Kidney tubule cell (primary cell): Measurements from ENCODE around the gene THAP8.

Experiments used
- DNase-seq: peaks from one replicate; pipeline ENCODE4 v3.0.0-alpha.2; 2018; ENCODE audit warnings: low spot score

The THAP8 gene, protein sequence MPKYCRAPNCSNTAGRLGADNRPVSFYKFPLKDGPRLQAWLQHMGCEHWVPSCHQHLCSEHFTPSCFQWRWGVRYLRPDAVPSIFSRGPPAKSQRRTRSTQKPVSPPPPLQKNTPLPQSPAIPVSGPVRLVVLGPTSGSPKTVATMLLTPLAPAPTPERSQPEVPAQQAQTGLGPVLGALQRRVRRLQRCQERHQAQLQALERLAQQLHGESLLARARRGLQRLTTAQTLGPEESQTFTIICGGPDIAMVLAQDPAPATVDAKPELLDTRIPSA

DNA sequence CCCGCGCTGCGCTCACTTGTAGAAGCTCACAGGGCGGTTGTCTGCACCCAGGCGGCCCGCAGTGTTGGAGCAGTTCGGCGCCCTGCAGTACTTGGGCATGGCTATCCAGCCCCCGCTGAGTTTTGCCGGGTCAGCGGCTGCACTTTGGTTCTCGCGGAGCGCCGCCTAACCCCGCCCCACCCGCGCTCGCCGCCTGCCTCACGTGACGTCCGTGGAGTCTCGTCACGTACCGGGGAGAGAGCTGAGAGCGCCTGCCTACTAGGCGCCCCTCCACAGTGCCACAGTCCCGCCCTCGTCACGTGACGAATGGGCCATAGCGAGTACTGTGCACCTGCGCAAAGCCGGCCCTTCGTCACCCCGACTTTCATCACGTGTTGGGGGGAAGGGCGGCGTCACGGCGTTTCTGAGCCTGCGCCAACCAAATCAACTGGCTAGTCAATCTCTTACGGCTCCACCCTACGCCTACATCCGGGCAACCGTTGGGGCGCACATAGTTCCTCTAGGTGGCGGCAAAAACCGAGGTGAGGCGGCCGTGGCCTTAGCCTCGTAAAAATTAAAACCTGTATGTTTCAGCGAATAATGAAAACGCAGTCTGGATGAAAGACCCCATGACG, at the start of gene THAP8:
TSS of gene THAP8 (minus strand) at position 167 of the 614 bp plus-strand sequence. CDS start at position 99, 68 bp downstream.
- DNase-seq: peak; percentile 99

DNA sequence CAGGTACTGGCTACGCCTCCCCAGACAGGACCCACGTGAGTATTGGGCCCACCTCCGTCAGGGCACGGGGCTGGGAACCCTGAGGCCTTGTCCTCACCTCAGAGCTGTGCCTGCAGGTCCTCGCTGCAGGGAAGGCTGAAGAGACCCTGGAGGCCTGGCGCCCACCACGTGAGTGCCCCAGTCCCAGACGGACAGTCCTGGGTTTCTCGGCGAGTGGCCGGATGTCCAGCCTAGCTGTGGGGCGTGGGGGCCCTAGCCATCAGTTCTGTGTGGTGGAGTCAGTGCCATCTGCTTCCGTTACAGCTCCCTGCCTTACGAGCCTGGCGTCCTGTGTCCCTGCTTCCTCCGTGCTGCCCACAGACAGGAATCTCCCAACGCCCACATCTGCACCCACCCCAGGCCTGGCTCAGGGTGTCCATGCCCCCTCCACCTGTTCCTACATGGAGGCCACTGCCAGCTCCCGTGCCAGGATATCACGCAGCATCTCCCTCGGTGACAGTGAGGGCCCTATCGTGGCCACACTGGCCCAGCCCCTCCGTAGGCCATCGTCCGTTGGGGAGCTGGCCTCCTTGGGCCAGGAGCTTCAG, 49.0 kb upstream of the THAP8 start:
- DNase-seq: no peak

DNA sequence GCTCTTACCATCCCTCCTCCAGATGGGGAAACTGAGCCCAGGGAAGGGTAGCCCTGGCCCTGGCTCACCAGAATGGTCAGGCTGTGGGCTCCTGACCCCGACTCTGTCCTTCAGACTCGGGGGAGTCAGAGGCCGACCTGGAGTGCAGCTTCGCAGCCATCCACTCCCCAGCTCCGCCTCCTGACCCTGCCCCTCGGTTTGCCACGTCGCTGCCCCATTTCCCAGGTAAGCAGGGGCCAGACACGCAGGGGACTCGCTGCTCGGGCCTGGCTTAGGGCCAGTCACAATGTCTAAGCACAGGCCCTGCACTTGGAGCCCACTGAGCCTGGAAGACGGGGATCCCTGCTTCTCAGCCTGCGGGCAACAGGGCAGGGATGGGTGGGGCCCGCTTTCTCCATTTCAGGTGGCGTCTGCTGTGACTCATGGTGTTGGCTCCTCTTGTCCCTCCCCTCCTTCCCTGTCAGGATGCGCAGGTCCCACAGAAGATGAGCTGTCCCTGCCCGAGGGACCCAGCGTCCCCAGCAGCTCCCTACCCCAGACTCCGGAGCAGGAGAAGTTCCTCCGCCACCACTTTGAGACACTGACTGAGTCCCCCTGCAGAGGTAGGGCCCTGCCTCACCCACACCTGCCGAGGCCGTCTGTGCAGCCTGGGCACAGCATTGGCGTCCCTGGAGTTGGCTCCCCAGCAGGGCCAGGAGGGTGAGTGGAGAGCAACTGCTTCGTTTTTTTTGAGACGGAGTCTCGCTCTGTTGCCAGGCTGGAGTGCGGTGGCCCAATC, 47.7 kb upstream of the THAP8 start:
- DNase-seq: no peak

DNA sequence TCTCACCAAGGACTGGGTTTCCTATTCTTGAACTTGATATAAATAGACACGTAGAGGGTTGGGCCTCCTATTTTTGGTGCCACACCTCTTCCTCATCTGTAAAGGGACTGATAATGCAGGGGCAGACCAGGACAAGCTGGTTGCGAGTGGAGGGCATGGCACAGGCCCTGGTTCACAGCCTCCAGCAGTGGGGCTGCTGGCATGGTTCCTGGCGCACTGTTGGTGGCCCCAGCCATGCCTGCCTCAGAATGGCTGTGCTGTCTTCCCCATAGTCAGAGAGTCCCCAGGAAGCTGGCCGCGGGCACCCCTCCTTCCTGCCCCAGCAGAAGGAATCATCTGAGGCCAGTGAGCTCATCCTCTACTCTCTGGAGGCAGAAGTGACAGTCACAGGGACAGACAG, 46.4 kb upstream of the THAP8 start:
- DNase-seq: no peak

DNA sequence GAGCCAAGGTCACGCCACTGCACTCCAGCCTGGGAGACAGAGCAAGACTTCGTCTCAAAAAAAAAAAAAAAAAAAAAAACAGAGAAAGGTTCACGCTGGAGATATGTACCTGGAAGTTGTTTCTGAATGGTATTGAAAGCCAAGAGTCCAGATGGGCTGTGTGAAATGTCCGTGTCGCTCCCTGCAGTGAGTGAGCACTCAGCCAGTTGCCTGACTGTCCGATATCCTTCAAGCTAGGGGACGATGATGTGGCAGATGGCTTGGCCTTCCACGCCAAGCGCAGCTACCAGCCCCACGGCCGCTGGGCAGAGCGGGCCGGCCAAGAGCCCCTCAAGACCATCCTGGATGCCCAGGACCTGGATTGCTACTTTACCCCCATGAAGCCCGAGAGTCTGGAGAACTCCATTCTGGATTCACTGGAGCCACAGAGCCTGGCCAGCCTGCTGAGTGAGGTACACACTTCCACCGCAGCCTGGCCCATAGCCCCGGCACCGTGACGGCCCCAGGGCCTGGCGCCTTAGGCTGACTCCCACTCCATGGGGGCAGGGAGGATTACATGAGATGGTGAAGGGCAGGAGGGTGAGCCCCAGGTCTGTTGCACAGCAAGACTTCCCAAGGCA, 45.2 kb upstream of the THAP8 start:
- DNase-seq: no peak

DNA sequence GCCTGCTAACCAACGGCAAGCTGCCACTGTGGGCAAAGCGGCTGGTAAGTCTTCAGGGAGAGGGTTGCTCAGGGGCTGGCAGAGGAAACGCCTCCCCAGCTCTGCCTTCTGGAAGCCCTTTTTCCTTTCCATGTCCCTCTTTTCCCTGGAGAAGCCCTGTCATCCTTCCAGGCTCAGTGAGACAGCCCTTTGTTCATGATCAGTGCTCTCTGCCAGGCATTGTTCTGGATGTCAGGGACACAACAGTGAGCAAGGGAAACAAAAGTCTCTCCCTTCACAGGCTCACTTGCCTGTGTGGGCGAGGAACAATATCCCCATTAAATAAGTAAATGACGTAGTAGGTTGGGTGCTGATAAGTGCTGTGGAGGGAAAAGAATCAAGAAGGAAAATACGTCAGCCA, 43.0 kb upstream of the THAP8 start:
- no peak for DNase-seq

DNA sequence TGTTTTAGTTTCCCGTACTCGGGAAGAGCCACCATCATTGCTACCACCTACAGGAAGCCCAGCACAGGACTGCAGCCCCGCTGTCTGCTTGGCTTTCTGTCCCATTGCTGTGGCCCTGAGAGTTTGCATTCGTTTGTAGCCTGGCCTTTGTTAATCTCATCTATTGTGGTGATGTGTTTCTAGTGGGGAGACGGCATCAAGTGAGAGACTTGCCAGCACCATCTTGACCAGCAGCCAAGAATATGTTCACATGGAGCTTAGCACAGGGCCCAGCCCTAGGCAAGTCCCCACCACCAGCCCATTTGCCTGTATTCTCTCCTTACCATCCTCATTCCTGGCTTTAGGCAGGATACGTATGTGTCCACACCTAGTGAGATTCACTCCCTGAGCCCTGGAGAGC, 39.6 kb upstream of the THAP8 start:
- DNase-seq: no peak

DNA sequence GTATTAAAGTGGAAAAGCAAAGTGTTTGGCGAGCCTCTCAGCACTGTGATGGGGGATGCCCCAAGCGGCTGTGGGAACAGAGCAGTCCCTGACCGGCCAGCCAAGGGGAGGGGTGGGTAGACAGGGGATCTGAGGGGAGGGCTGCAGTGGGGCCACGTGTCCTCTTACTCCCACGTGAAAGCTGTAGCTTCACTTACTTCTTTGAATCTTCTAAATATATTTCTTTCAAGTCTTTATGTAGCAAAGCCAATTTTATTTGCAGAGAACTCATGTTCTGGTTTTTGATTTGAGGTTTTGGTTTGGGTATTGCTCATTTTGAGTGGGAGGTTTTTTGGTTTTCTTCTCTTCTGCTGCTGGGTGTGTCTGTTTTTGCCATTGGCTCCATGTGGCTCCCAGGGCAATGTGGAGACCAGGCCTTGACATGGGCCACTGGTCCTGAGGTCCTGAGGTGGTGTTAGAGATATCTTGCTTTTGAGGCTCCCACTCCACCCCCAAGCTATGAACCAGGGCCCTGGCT, 39.1 kb upstream of the THAP8 start:
- no peak for DNase-seq

DNA sequence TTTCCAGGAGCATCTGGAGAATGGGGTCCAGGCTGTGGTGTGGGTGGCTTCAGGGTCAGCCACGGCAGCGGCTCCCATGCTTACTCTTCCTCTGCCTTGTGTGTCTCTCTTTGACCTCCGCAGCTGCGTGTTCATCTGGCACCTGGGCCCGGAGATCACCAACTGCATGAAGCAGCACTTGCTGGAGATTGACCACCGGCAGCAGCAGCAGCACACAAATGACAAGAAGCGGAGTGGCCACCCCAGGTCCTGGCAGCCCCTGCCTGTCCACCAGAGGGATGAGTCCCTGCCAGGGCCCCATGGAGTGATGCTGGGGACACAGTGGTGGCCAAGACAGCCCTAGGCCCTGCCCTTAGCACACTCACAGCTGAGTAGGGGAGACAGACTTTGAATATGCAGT, 38.5 kb upstream of the THAP8 start:
- no peak for DNase-seq

DNA sequence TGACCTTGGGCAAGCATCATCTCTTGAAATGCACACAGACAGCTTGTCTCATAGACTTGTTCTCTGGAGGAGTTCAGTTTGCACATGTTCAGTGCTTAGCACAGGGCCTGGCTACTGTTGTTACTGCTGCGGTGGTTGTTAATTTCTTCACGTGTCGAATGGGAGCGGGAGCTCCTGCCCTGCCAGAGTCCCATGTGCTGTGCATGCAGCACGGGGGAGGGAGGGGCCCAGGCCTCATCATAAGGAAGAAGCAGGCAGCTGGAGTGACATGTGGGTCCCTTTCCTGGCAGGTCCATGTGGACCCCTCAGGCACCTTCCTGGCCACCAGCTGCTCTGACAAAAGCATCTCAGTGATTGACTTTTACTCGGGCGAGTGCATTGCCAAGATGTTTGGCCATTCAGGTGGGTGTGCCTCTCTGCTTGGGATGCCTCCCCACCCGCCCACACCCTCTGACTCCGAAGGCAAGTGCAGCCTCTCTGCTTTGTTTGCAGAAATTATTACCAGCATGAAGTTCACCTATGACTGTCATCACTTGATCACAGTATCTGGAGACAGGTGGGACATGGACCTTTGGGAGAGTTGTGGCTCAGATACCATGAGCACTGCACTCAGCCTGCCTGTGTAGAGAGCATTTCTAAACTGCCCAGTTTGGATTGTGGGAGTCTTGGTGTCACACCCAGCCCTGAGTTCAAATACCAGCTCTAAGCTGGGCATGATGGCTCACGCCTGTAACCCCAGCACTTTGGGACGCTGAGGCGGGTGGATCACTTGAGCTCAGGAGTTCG, 37.0 kb upstream of the THAP8 start:
- no peak for DNase-seq

DNA sequence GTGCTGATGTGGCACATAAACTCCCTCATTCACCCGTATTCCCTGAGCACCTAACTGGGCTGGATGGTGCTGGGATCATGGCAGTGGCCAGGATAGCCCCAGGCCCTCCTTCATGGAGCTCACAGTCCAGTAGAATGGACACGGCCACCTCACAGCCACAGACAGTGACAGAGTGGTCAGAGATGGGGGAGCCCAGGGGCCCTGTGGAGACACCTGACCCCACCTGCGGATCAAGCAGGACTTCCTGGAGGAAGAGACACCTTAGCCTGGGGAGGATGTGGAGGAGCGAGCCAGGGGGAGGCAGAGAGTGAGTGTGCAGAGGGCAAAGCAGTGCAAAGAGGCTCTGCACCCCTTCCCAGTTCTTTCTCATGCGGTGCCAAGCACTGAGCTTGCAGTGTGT, 35.8 kb upstream of the THAP8 start:
- no peak for DNase-seq

DNA sequence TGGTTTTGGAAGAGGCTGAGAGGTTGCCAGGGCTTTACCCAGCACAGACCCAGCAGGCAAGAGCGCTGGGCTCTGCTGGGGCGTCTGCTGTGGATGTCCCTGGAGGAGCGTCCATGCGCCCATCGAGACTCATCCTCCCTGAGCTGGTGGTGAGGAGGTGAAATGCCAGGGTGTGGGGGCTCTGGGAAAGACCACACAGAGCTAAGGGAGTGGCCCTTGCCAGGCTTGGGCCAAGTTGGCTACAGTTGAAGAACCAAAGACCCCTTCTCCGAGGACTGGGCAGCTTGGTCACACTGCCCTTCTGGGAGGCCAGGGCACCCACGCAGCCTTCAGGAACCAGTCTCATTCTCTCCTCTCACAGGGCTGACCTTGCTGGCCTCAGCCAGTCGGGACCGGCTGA, 32.2 kb upstream of the THAP8 start:
- DNase-seq: no peak

DNA sequence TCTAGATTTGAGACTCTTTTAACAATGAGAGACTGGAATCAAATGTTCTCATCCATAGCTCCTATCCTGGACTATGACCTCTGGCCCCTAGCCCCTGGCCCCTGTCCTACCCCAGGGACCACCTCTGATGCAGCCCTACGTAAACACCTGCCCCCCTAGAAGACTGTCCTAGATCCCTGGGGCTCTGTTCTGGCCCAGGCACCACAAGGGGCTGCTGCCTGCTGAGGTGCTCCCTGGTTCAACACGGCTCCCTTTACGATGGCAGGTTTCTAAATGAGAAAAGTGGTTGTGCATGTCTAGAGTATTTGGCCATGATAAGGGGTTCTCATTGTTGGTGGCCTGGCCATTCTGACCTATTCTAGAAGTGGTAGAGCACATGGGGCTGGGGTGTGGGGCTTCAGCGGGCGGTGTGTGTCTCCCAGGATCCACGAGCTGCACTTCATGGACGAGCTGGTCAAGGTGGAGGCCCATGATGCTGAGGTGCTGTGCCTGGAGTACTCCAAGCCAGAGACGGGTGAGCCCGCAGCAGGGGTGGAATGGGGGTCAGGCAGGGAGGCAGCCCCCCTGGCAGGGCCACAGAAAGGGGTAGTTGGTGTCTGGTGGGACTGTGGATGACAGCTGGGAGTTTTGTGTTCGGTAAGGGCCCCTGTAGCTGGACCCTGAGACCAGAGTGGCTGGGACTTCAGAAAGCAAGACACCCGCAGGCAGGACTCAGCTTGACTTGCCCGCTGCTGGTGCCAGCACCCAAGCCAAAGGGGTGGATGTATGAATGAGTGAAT, 30.3 kb upstream of the THAP8 start:
- DNase-seq: no peak

DNA sequence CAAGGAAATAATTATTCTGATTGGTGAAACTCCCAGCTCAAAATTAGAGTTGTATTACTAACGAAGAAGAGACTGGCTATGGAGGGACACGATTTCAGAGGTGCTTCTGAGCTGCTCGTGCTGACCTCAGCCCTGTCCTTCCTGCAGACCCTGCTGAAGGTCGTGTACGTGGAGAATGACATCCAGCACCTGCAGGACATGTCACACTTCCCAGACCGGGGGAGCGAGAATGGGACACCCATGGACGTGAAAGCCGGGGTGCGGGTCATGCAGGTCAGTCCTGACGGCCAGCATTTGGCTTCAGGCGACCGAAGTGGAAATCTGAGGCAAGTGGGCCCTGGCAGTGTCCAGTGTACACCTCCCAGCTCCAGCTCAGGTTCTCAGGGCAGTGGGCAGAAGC, 28.8 kb upstream of the THAP8 start:
- no peak for DNase-seq

DNA sequence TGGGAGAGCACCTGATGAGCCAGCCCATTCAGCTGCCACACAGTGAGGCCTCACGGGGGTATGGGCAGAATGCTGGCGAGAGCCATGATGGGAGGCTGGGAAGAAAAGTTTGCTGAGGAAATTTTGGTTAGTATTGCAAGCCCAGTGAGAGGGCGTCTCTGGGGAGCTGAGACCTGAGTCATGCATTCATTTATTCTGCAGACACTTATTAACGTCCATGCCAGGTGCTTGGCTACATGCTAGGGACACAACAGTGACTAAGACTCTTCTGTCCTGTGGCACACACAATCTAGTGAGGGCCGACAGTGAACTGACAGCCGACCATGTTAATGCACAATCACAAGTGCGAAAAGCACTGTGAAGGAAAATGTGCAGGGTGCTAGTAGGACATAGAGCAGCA, 27.8 kb upstream of the THAP8 start:
- peak; percentile 18 for DNase-seq

DNA sequence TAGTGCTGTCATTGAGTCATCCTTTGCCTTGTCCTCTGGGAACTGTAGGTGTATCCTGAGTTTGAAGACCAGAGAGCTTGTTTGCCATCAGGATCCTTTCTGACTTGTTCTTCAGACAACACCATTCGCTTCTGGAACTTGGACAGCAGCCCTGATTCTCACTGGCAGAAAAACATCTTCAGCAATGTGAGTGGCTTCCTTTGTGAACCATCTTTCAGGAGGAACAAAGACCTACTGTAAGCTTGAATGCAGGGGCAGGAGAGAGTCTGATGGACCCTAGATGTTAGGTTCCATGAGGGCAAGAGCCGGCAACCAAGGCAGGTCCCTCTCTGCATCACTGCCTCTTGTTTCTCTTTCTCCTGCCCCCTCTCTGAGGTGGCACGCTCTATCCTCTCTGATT, 27.3 kb upstream of the THAP8 start:
- DNase-seq: peak; percentile 12

DNA sequence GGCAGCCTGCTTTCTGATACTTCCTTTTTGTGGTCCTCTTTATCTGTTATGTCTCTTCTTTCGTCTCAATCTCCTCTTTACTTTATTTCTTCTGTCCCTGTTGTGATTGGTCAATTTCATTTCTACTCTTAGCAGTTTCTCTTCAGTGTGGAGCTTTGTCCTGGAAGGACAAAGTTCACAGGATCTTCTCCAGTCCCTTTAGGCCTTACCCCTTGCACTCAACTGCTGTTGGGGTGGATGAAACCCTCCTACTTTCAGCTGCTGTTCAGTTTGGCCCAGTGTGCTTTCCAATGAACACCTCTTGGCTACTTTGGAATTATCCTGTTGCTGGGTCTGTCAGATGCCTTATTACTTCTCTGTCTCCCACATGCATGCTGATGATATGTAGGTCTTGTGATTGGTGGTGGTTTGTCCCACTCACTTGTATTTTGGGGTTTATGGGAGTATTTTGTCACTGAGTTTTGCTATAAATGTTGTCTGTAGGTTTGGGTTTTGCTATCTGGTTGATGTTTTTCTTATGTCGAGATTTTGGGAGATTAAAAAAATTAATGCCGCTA, 25.4 kb upstream of the THAP8 start:
- DNase-seq: no peak

DNA sequence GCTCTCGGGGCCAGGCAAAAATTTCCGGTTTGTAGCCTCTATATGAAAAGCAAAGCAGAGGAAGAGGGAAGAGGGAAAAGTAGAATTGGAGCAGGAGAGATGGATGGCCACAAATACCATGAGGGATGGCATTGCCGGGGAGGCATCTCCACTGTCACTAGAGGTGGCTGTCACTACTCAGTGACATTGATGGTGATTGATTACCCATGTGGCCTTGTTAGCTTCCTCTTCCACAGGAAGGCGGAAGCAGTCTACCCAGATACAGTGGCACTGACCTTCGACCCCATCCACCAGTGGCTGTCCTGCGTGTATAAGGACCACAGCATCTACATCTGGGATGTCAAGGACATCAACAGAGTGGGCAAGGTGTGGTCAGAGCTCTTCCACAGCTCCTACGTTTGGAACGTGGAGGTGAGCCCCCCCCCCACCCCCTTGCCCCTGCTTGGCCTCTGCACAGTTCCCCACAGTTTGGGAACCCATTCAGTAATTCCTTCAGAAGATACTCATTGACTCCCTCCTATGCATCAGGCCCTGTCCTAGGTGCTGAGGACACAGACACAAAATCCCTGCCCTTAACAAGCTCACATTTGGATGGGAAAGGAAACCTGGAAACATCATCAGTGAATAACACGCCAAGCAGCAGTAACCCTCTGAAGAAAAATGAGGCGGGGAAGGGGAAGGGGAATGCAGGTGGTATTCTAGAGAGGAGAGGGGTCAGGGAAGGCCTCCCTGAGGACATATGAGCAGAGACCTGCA, 19.2 kb upstream of the THAP8 start:
- no peak for DNase-seq

DNA sequence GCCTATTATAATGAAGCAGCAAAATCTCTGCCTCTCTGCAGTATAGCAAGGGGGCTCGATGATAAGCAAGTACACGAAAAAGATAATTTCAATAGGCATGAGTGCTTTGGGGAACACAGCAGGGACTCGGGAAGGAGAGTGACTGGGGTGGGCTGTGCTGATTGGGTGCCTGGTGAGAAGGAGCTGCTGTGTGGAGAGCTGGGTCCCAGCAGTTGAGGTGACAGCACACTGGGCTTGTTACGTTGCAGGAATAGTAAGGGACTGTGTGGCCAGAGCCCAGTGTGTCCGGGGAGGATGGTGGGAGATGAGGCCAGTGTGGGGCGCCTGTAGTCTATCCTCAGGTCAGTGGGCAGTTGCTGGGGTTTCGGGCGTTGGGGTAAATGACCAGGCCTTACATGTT, 18.0 kb upstream of the THAP8 start:
- DNase-seq: no peak
